Ishikawa (cell line): ENCODE results near the gene PLA1A.

Experiments
- CEBPB ChIP-seq: IDR thresholded peaks from 2 replicates; pipeline ENCODE4 v1.6.1; 2012
- CREB1 ChIP-seq: IDR thresholded peaks from 2 replicates; pipeline ENCODE4 v1.6.1; 2012; ENCODE audit warnings: low read depth
- EGR1 ChIP-seq: IDR thresholded peaks from 2 replicates; pipeline ENCODE4 v1.6.1; 2012
- EP300 ChIP-seq: IDR thresholded peaks from 2 replicates; pipeline ENCODE4 v1.6.1; 2012; ENCODE audit warnings: borderline replicate concordance
- FOXM1 ChIP-seq: IDR thresholded peaks from 2 replicates; pipeline ENCODE4 v1.6.1; 2012; ENCODE audit warnings: low read depth, borderline replicate concordance
- NFIC ChIP-seq: IDR thresholded peaks from 2 replicates; pipeline ENCODE4 v1.6.1; 2012
- RAD21 ChIP-seq: IDR thresholded peaks from 2 replicates; pipeline ENCODE4 v1.6.1; 2012; ENCODE audit warnings: low read depth
- TAF1 ChIP-seq: IDR thresholded peaks from 2 replicates; pipeline ENCODE4 v1.6.1; 2012; ENCODE audit warnings: low read depth, mild to moderate bottlenecking
- TCF12 ChIP-seq: IDR thresholded peaks from 2 replicates; pipeline ENCODE4 v1.6.1; 2012; ENCODE audit warnings: low read depth
- TEAD4 ChIP-seq: IDR thresholded peaks from 2 replicates; pipeline ENCODE4 v1.6.1; 2012
- USF1 ChIP-seq: IDR thresholded peaks from 2 replicates; pipeline ENCODE4 v1.6.1; 2012
- YY1 ChIP-seq: IDR thresholded peaks from 2 replicates; pipeline ENCODE4 v1.6.1; 2012; ENCODE audit warnings: low read depth
- ZBTB7A ChIP-seq: IDR thresholded peaks from 2 replicates; pipeline ENCODE4 v1.6.1; 2012; ENCODE audit warnings: low read depth
- TF ChIP-seq, protein P1 (sequence below): IDR thresholded peaks from 2 replicates; pipeline ENCODE4 v1.6.1; 2012
- TF ChIP-seq, protein P2 (sequence below): IDR thresholded peaks from 2 replicates; pipeline ENCODE4 v1.6.1; 2012; ENCODE audit warnings: low read depth, mild to moderate bottlenecking

The PLA1A gene

DNA sequence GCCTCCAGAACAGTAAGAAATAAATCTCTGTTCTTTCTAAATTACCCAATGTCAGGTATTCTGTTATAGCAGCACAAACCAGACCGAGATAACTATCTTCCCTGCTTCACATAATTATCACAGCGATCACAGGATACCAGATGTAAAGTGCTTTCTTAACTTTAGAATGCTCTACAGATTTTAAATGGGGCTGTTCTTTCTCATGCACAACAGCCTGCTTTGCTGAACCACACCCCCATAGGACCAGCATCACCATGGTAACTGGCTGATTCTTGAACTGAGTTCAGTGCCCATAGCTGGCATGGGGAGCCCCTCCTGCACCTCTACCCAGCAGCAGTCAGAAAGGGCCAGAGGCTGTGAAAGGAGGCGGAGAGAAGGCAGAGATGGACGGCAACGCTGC, 46.1 kb upstream of the PLA1A start:
- TF ChIP-seq USF1, result no peak
- no peak for TF ChIP-seq CREB1
- TF ChIP-seq YY1, result no peak
- TF ChIP-seq TEAD4, result no peak
- TF ChIP-seq, protein P1, sequence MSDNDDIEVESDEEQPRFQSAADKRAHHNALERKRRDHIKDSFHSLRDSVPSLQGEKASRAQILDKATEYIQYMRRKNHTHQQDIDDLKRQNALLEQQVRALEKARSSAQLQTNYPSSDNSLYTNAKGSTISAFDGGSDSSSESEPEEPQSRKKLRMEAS, result no peak

- TF ChIP-seq USF1 (no peak), EGR1 (no peak), EP300 (no peak), RAD21 (no peak), FOXM1 (no peak), TAF1 (no peak), TCF12 (no peak), NFIC (no peak), CEBPB (no peak), CREB1 (no peak), YY1 (no peak), ZBTB7A (no peak), TEAD4 (no peak)
- TF ChIP-seq, protein P2, sequence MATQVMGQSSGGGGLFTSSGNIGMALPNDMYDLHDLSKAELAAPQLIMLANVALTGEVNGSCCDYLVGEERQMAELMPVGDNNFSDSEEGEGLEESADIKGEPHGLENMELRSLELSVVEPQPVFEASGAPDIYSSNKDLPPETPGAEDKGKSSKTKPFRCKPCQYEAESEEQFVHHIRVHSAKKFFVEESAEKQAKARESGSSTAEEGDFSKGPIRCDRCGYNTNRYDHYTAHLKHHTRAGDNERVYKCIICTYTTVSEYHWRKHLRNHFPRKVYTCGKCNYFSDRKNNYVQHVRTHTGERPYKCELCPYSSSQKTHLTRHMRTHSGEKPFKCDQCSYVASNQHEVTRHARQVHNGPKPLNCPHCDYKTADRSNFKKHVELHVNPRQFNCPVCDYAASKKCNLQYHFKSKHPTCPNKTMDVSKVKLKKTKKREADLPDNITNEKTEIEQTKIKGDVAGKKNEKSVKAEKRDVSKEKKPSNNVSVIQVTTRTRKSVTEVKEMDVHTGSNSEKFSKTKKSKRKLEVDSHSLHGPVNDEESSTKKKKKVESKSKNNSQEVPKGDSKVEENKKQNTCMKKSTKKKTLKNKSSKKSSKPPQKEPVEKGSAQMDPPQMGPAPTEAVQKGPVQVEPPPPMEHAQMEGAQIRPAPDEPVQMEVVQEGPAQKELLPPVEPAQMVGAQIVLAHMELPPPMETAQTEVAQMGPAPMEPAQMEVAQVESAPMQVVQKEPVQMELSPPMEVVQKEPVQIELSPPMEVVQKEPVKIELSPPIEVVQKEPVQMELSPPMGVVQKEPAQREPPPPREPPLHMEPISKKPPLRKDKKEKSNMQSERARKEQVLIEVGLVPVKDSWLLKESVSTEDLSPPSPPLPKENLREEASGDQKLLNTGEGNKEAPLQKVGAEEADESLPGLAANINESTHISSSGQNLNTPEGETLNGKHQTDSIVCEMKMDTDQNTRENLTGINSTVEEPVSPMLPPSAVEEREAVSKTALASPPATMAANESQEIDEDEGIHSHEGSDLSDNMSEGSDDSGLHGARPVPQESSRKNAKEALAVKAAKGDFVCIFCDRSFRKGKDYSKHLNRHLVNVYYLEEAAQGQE, result no peak
- TF ChIP-seq, protein P1, result no peak
Observed at GRCh38 chr3:119553823-119554415, 43.8 kb upstream of the PLA1A start.

DNA sequence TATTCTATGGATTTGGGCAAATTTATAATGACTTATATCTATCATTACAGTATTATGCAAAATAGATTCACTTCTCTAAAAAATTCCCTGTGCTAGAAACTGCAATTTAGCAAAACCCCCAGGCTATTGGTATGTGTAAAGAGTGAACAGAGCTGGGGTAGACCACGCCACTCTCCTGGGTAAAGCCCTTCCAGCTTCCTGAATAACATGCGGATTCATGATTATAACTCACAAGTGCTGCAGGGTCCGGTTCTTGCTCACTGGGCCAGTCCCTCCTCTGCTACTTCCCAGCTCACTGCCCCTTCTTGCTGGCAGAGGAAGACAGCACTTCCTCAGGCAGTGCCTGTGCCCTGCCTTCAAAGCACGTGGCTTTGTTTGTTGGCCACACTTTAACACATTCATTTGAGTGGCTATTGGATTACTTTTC, 42.4 kb upstream of the PLA1A start:
- TF ChIP-seq USF1, result no peak
- no peak for TF ChIP-seq YY1
- no peak for TF ChIP-seq FOXM1
- TF ChIP-seq EP300, result no peak
- no peak for TF ChIP-seq TAF1
- TF ChIP-seq NFIC, result no peak
- no peak for TF ChIP-seq EGR1
- no peak for TF ChIP-seq CEBPB
- no peak for TF ChIP-seq ZBTB7A
- no peak for TF ChIP-seq CREB1
- TF ChIP-seq RAD21, result no peak
- TF ChIP-seq, protein P1, result no peak
- TF ChIP-seq, protein P2, result no peak
- no peak for TF ChIP-seq TCF12

DNA sequence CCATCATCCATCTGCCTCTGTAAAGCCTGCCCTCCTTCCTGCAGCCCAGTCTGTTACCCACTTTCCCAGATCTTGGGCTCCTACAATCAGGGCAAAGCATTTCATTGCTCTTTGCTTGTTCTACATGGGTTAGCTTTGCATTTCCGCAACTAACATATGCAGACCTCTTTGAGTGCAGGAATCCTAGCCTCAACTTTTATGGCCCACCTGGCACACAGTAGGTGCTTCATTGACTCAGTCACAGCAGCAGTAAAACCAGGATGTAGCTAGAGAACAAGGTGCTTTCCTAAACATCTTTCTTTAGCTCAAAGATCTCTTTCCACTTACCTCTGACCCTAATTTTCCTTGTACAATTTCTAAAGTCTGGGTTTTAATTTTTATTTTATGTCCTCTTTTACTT, 41.8 kb upstream of the PLA1A start:
- TF ChIP-seq, protein P2, result no peak
- TF ChIP-seq YY1 (no peak), TAF1 (no peak), TEAD4 (no peak), RAD21 (no peak), FOXM1 (no peak), EGR1 (no peak), TCF12 (no peak), CEBPB (no peak), CREB1 (no peak), EP300 (no peak), NFIC (no peak), USF1 (no peak), ZBTB7A (no peak)
- TF ChIP-seq, protein P1, result no peak
